ENCODE data around the gene ENPP1.

Gene ENPP1

GRCh38 chr6:131852200-131852599 is 44.4 kb downstream of the ENPP1 start (continued):
- TF ChIP-seq, protein P1, sequence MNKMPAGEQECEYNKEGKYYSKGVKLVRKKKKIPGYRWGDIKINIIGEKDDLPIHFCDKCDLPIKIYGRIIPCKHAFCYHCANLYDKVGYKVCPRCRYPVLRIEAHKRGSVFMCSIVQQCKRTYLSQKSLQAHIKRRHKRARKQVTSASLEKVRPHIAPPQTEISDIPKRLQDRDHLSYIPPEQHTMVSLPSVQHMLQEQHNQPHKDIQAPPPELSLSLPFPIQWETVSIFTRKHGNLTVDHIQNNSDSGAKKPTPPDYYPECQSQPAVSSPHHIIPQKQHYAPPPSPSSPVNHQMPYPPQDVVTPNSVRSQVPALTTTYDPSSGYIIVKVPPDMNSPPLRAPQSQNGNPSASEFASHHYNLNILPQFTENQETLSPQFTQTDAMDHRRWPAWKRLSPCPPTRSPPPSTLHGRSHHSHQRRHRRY (tag by site-specific recombination; IDR thresholded peaks at IDR 0.05): no peak
- TF ChIP-seq TRIM28 (IDR thresholded peaks at IDR 0.05; ENCODE audit: borderline replicate concordance, low read length): no peak
- TF ChIP-seq MZF1 (tag by site-specific recombination; IDR thresholded peaks at IDR 0.05; ENCODE audit: borderline replicate concordance): no peak
- no peak for TF ChIP-seq BCL11B (tag by site-specific recombination; IDR thresholded peaks at IDR 0.05; ENCODE audit: low read depth)
- no peak for TF ChIP-seq ZNF530 (tag by site-specific recombination; IDR thresholded peaks at IDR 0.05; ENCODE audit: low read depth)
- no peak for TF ChIP-seq ZNF140 (tag by site-specific recombination; IDR thresholded peaks at IDR 0.05)

DNA sequence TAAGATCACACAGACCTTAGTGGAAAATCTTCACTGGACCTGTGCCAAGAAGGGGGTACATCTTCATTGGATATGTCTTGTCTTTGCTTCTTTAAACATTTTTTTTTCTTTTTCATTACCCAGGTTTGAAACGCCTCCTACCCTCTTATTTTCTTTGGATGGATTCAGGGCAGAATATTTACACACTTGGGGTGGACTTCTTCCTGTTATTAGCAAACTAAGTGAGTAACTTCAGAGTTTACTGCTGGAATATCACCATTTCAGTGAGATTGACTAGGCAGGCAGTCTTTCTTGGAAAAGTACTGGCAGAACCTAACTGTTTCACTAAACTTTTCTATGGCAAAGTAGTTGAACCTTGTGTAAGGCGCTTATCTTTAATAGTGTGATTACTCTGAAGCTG is 47.0 kb downstream of the ENPP1 start:
- ChIA-PET CTCF (interaction anchor here (0.6 to 0.7 kb wide), 2 partner anchors 379 to 1677 kb away, joined by 3 to 4 read pairs; no protein-coding TSS in a partner anchor), POLR2A (no interaction called here)
- Histone ChIP-seq H3K9me3 (ENCODE audit: control insufficient read depth, insufficient read depth, low read depth, low read length) (no peaks in the 10 kb centered on the region), H3K4me1 (ENCODE audit: control insufficient read depth, insufficient read depth, low read length) (no peaks in the 10 kb centered on the region), H3K36me3 (ENCODE audit: control insufficient read depth in 2 of 2, insufficient read depth in 1 of 2, low read length in 2 of 2) (peaks cover 4 to 10% of the 10 kb centered on the region in 2 experiments; a peak in 2 of 3 replicates), H3K4me3 (ENCODE audit: low read depth, low read length) (no peak overlapping the region), H3K27ac (ENCODE audit: extremely low read depth, low read depth, low read length) (no peak overlapping the region)
- no peak for TF ChIP-seq ZNF114 (tag by site-specific recombination; IDR thresholded peaks at IDR 0.05)
- no peak for TF ChIP-seq ZNF157 (tag by site-specific recombination; IDR thresholded peaks at IDR 0.05)
- TF ChIP-seq ZBTB26 (tag by site-specific recombination; optimal IDR thresholded peaks at IDR 0.05): no peak
- no peak for TF ChIP-seq ZNF280D (tag by site-specific recombination; IDR thresholded peaks at IDR 0.05)

DNA sequence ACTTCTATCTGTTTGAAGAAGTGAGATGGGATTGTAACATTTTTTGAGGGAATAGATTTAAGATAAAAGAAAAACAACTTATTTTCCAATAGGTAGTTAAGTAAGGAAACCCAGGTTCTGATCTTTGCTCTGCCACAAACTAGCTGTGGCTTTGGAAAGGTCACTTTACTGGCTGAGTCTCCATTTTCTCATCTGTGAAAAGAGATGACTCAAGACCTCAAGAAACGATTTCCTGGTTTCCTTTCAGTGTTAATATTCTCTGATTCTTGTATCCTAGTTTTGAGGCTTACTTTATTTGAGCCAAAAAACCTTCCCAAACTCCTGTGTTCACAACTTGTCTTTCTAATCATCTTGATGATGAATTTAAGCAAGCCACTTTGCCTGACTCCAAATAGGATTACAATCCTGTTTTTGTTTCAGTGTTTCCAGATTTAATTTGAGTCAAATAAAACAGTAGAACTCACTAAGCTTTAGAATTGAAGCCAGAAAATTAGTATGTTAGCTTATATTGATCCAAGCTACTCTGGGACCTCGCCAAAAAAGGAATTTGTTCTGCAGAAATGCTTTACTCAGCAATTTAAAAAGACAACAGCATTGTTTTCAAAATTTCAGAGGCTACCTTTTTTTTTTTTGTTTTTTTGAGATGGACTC is 51.1 kb downstream of the ENPP1 start:
- H3K9me3 ChIP-seq (ENCODE audit: control insufficient read depth, insufficient read depth, low read depth, low read length): no peaks in the 10 kb centered on the region
- H3K27ac ChIP-seq (ENCODE audit: extremely low read depth, low read depth, low read length): no peak overlapping the region
- no peaks in the 10 kb centered on the region for H3K4me1 ChIP-seq (ENCODE audit: control insufficient read depth, insufficient read depth, low read length)
- no peak overlapping the region for H3K4me3 ChIP-seq (ENCODE audit: low read depth, low read length)
- H3K36me3 ChIP-seq (ENCODE audit: control insufficient read depth in 2 of 2, insufficient read depth in 1 of 2, low read length in 2 of 2): peaks cover 2 to 7% of the 10 kb centered on the region in 2 experiments
- POLR2A ChIA-PET: no interaction called here
- CTCF ChIA-PET: interaction anchor here (0.7 kb wide), 3 partner anchors 11 to 534 kb away, joined by 3 to 7 read pairs (median 4); no protein-coding TSS in a partner anchor
- TF ChIP-seq OVOL3 (tag by site-specific recombination; IDR thresholded peaks at IDR 0.05) (no peak), ZNF362 (tag by site-specific recombination; IDR thresholded peaks at IDR 0.05) (no peak), ZNF473 (tag by site-specific recombination; IDR thresholded peaks at IDR 0.05) (no peak), SP3 (tag by site-specific recombination; IDR thresholded peaks at IDR 0.05) (no peak), FEZF1 (tag by site-specific recombination; IDR thresholded peaks at IDR 0.05) (no peak), ZNF302 (tag by site-specific recombination; IDR thresholded peaks at IDR 0.05; ENCODE audit: low read depth) (no peak), IKZF3 (tag by site-specific recombination; IDR thresholded peaks at IDR 0.05) (no peak), EGR2 (tag by site-specific recombination; IDR thresholded peaks at IDR 0.05; ENCODE audit: low read depth) (no peak), ZNF600 (tag by site-specific recombination; IDR thresholded peaks at IDR 0.05) (no peak), ZNF837 (tag by site-specific recombination; IDR thresholded peaks at IDR 0.05) (no peak), ZFP37 (tag by site-specific recombination; IDR thresholded peaks at IDR 0.05) (no peak), ZNF26 (tag by site-specific recombination; IDR thresholded peaks at IDR 0.05) (no peak), ZNF658 (tag by site-specific recombination; IDR thresholded peaks at IDR 0.05) (no peak), MYNN (tag by site-specific recombination; IDR thresholded peaks at IDR 0.05; ENCODE audit: borderline replicate concordance) (no peak)

Measured in HEK293 (cell line).